Measurements from ENCODE around the gene CLDN22. TPM values are rescaled to one million over a fixed set of nuclear protein-coding genes. Genes with fewer than 3 reads are reported as not detected.

CLDN22 gene
- total and polyA plus RNA-seq, 2 of the 8 experiments (the other 6 are each of a cell fraction or from before 2014, with no cell fraction given): not detected

GRCh38 chr4:183343730-183344129 lies 23.7 kb upstream of the CLDN22 start:
- Histone ChIP-seq H3K9me3 (ENCODE audit: insufficient read depth in 2 of 2, low read depth in 1 of 2, low read length in 1 of 2) (no peaks in the 10 kb centered on the region), H2BK20ac (ENCODE audit: low read length) (no peak overlapping the region), H3K79me1 (ENCODE audit: low read depth, low read length) (no peaks in the 10 kb centered on the region), H4K8ac (ENCODE audit: extremely low read depth, insufficient read depth, low read length) (no peak overlapping the region), H3K4me1 (replicated peaks in 1 of 4; ENCODE audit: control insufficient read depth in 3 of 4, insufficient read depth in 4 of 4, low read length in 3 of 4) (no peaks in the 10 kb centered on the region), H2AK5ac (ENCODE audit: low read depth, low read length) (no peak overlapping the region), H3K79me2 (ENCODE audit: control insufficient read depth in 1 of 2, insufficient read depth in 2 of 2, low read length in 2 of 2) (no peaks in the 10 kb centered on the region), H4K20me1 (replicated peaks in 1 of 2; ENCODE audit: control insufficient read depth in 1 of 2, insufficient read depth in 2 of 2, low read length in 2 of 2) (no peaks in the 10 kb centered on the region), H3K4me3 (ENCODE audit: extremely low read depth in 1 of 4, insufficient read depth in 2 of 4, low read depth in 3 of 4, low read length in 4 of 4) (no peak overlapping the region), H3K4ac (replicated peaks; ENCODE audit: insufficient read length, low read depth, low read length) (no peak overlapping the region), H2BK120ac (replicated peaks; ENCODE audit: low read depth, low read length) (no peak overlapping the region), H3K27me3 (replicated peaks in 1 of 4; ENCODE audit: control insufficient read depth in 3 of 4, extremely low read depth in 1 of 4, insufficient read depth in 3 of 4, low read length in 3 of 4) (no peaks in the 10 kb centered on the region), H2AFZ (ENCODE audit: low read length) (no peak overlapping the region), H4K5ac (ENCODE audit: insufficient read length, low read depth, low read length) (no peak overlapping the region), H3K27ac (ENCODE audit: low read depth, low read length) (no peak overlapping the region), H3K14ac (ENCODE audit: insufficient read length) (no peak overlapping the region), H3K4me2 (ENCODE audit: insufficient read depth in 1 of 2, low read depth in 2 of 2, low read length in 2 of 2) (no peak overlapping the region), H2BK15ac (ENCODE audit: low read length) (no peak overlapping the region), H4K91ac (replicated peaks; ENCODE audit: insufficient read length, low read length) (no peak overlapping the region), H3K56ac (replicated peaks; ENCODE audit: insufficient read length, low read depth, low read length) (no peak overlapping the region), H3K9ac (replicated peaks in 1 of 4; ENCODE audit: extremely low read depth in 1 of 4, low read depth in 3 of 4, low read length in 3 of 4) (no peak overlapping the region), H3K18ac (ENCODE audit: extremely low read depth, low read length) (no peak overlapping the region), H2BK5ac (ENCODE audit: low read depth, low read length) (no peak overlapping the region), H3K23ac (ENCODE audit: insufficient read length) (no peak overlapping the region), H2BK12ac (ENCODE audit: low read depth, low read length) (no peak overlapping the region), H3K36me3 (ENCODE audit: control insufficient read depth in 2 of 4, insufficient read depth in 4 of 4, low read length in 3 of 4) (no peaks in the 10 kb centered on the region), H3K23me2 (ENCODE audit: low read depth, low read length) (no peaks in the 10 kb centered on the region; the same call in 1 of the 2 replicates)
- DNase-seq (ENCODE audit: low read depth in 1 of 2, low spot score in 2 of 2): no peak
- 92% methylated on average over 4 of the region's 7 CpGs; no CpG with 5 or more reads in 1 of the 2 experiments for WGBS, 2 experiments (ENCODE audit: extremely low coverage in 1 of 2, insufficient coverage in 1 of 2, insufficient read length in 1 of 2, insufficient replicate concordance in 2 of 2, low coverage in 1 of 2, low lambda C conversion rate in 2 of 2, missing lambda C conversion rate in 1 of 2)
- FAIRE-seq: no peak
- ChIA-PET CTCF (ENCODE audit: partially characterized antibody) (interaction anchor here (0.7 kb wide), 1 partner anchor 813 kb away, joined by 3 read pairs; no protein-coding TSS in a partner anchor), POLR2A (ENCODE audit: partially characterized antibody) (no interaction called here)
- TF ChIP-seq HDAC6 (IDR thresholded peaks at IDR 0.05; ENCODE audit: low read depth, low read length) (no peak), POU5F1 (IDR thresholded peaks at IDR 0.05; ENCODE audit: low read depth, low read length) (no peak), JUN (IDR thresholded peaks at IDR 0.05; ENCODE audit: low read depth, low read length) (no peak), KDM5A (IDR thresholded peaks at IDR 0.05; ENCODE audit: low read length) (no peak), CHD2 (IDR thresholded peaks at IDR 0.05; ENCODE audit: low read length) (no peak), EGR1 (IDR thresholded peaks at IDR 0.05; ENCODE audit: borderline replicate concordance, low read depth, low read length) (no peak), SAP30 (IDR thresholded peaks at IDR 0.05; ENCODE audit: insufficient read depth, insufficient replicate concordance, low read length) (no peak), SUZ12 (IDR thresholded peaks at IDR 0.05; ENCODE audit: low read length) (no peak), SP2 (IDR thresholded peaks at IDR 0.05; ENCODE audit: low read length) (no peak), NRF1 (IDR thresholded peaks at IDR 0.05; ENCODE audit: low read depth, low read length) (no peak), SIX5 (IDR thresholded peaks at IDR 0.05; ENCODE audit: low read depth, low read length) (no peak), EZH2 (IDR thresholded peaks at IDR 0.05; ENCODE audit: low read depth, low read length, severe bottlenecking) (no peak)
- TF ChIP-seq, protein P1, sequence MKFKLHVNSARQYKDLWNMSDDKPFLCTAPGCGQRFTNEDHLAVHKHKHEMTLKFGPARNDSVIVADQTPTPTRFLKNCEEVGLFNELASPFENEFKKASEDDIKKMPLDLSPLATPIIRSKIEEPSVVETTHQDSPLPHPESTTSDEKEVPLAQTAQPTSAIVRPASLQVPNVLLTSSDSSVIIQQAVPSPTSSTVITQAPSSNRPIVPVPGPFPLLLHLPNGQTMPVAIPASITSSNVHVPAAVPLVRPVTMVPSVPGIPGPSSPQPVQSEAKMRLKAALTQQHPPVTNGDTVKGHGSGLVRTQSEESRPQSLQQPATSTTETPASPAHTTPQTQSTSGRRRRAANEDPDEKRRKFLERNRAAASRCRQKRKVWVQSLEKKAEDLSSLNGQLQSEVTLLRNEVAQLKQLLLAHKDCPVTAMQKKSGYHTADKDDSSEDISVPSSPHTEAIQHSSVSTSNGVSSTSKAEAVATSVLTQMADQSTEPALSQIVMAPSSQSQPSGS (IDR thresholded peaks at IDR 0.05; ENCODE audit: low read length): no peak

All from H1 (cell line).